Measurements from ENCODE around the gene DENND4A.

- TF ChIP-seq CTCF (IDR thresholded peaks at IDR 0.05) (no peak), EZH2 (IDR thresholded peaks at IDR 0.05; ENCODE audit: borderline replicate concordance, insufficient read depth, low read depth, low read length, poor library complexity, severe bottlenecking) (no peak)
These were observed 43.4 kb upstream of the DENND4A start for GRCh38 chr15:65835447-65835846.
